MCF 10A (cell line): ENCODE measurements around the gene RELT. TPM values are rescaled to one million over a fixed set of nuclear protein-coding genes. Genes with fewer than 3 reads are reported as not detected.

Experiments
- BruUV-seq: library from RNA; stranded (reverse); fragments of 400-500 nt; replicated peaks from 2 replicates; lab custom pipeline; 2021; lab: Mats Ljungman, UMichigan
- CTCF ChIA-PET: fragments of 300-600 bp; sonication (Branson Sonifier 250); formaldehyde crosslinking; extraction: SDS; loops from one replicate; lab custom pipeline; 2021; ENCODE audit warnings: antibody characterized with exemption, inconsistent platforms; lab: Yijun Ruan, JAX
- POLR2A ChIA-PET: fragments of 300-600, 350-650 bp; sonication (Branson Sonifier 250); formaldehyde crosslinking; extraction: SDS; loops from one replicate; lab custom pipeline; 2020; ENCODE audit warnings: antibody characterized with exemption, inconsistent platforms; lab: Yijun Ruan, JAX
- DNase-seq: peaks from one replicate; pipeline ENCODE4 v3.0.0-alpha.2; 2018; ENCODE audit not compliant: unreplicated experiment
- H3K27ac Mint-ChIP-seq: one replicate; pipeline ENCODE4 v1.8.0; 2022; ENCODE audit warnings: mild to moderate bottlenecking, low read depth, mixed read lengths; ENCODE audit not compliant: unreplicated experiment
- H3K27me3 Mint-ChIP-seq: one replicate; pipeline ENCODE4 v1.8.0; 2022; ENCODE audit warnings: mixed read lengths; ENCODE audit not compliant: insufficient read depth, unreplicated experiment
- H3K36me3 Mint-ChIP-seq: one replicate; pipeline ENCODE4 v1.8.0; 2022; ENCODE audit warnings: mild to moderate bottlenecking, moderate library complexity, mixed read lengths; ENCODE audit not compliant: insufficient read depth, unreplicated experiment
- H3K4me1 Mint-ChIP-seq: one replicate; pipeline ENCODE4 v1.8.0; 2022; ENCODE audit warnings: mixed read lengths; ENCODE audit not compliant: insufficient read depth, unreplicated experiment
- H3K4me3 Mint-ChIP-seq: one replicate; pipeline ENCODE4 v1.8.0; 2022; ENCODE audit warnings: mild to moderate bottlenecking, moderate library complexity, mixed read lengths; ENCODE audit not compliant: unreplicated experiment
- H3K9me3 Mint-ChIP-seq: one replicate; pipeline ENCODE4 v1.8.0; 2022; ENCODE audit warnings: mixed read lengths; ENCODE audit not compliant: unreplicated experiment
- CTCF ChIP-seq: fragments of 200-600 bp; IDR thresholded peaks from one replicate; pipeline ENCODE4 v1.8.0; 2022; ENCODE audit warnings: antibody characterized with exemption, mild to moderate bottlenecking; ENCODE audit not compliant: unreplicated experiment
- intact Hi-C: fragments of 100-400 bp; cut with micrococcal nuclease; formaldehyde crosslinking; loops from 2 replicates; pipeline ENCODE4 v1.14.1; 2022
- total RNA-seq: library from RNA; stranded (reverse); gene quantifications from 2 replicates; pipeline ENCODE4 v1.2.3, GENCODE V29; 2022

Gene RELT
- total RNA-seq, 1 experiment from 2014 or later: 8.4 TPM

GRCh38 chr11:73343076-73343873 is 32.9 kb upstream of the RELT start:
- ChIA-PET CTCF (interaction anchor here (3.2 kb wide), 1 partner anchor 8 kb away, joined by 30 read pairs; no protein-coding TSS in a partner anchor), POLR2A (no interaction called here)
- Mint-ChIP-seq H3K4me3 (no peak overlapping the region), H3K27ac (no peak overlapping the region), H3K4me1 (peaks cover 4% of the 10 kb centered on the region), H3K36me3 (peaks cover 10% of the 10 kb centered on the region), H3K27me3 (no peaks in the 10 kb centered on the region), H3K9me3 (no peaks in the 10 kb centered on the region)
- DNase-seq: no peak
- no TSS peak for BruUV-seq
- TF ChIP-seq CTCF: no peak
- intact Hi-C loops: no loop called here

GRCh38 chr11:73344191-73344607 is 32.0 kb upstream of the RELT start:
- Mint-ChIP-seq H3K27me3 (no peaks in the 10 kb centered on the region), H3K4me1 (peaks cover 4% of the 10 kb centered on the region), H3K9me3 (no peaks in the 10 kb centered on the region), H3K27ac (no peak overlapping the region), H3K4me3 (no peak overlapping the region), H3K36me3 (peaks cover 15% of the 10 kb centered on the region)
- ChIA-PET POLR2A (no interaction called here), CTCF (interaction anchor here (1.5 kb wide), 1 partner anchor 9 kb away, joined by 11 read pairs; no protein-coding TSS in a partner anchor)
- DNase-seq: no peak
- intact Hi-C loops: no loop called here
- no TSS peak for BruUV-seq
- no peak for TF ChIP-seq CTCF

GRCh38 chr11:73345481-73346160 is 30.6 kb upstream of the RELT start:
- H3K27me3 Mint-ChIP-seq: no peaks in the 10 kb centered on the region
- BruUV-seq: no TSS peak
- intact Hi-C loops: no loop called here
- CTCF ChIA-PET: interaction anchor here (1.5 kb wide), 1 partner anchor 10 kb away, joined by 11 read pairs; no protein-coding TSS in a partner anchor
- no peak for TF ChIP-seq CTCF
- POLR2A ChIA-PET: interaction anchor here (0.6 kb wide), 1 partner anchor 18 kb away, joined by 3 read pairs; no protein-coding TSS in a partner anchor
- no peak overlapping the region for H3K4me3 Mint-ChIP-seq
- H3K9me3 Mint-ChIP-seq: no peaks in the 10 kb centered on the region
- H3K36me3 Mint-ChIP-seq: peaks cover 18% of the 10 kb centered on the region
- peak overlapping the region; percentile 37 for H3K27ac Mint-ChIP-seq
- H3K4me1 Mint-ChIP-seq: no peaks in the 10 kb centered on the region
- no peak for DNase-seq
